Astrocyte (in vitro differentiated cells and primary cell): ENCODE data around the gene FEM1A. TPM values are rescaled to one million over a fixed set of nuclear protein-coding genes. Genes with fewer than 3 reads are reported as not detected.
"Not testable (repeated sequence)": the region's sequence is repeated elsewhere in the genome, so short reads cannot be mapped to it uniquely, and the experiment has no call there.

ENCODE experiments used
- DNase-seq: peaks from one replicate; pipeline ENCODE4 v3.0.0-alpha.2; 2010; ENCODE audit warnings: low read depth
- FAIRE-seq: peaks from 2 replicates; lab custom pipeline; 2011; peaks lifted over from hg19 to GRCh38; lab: Jason Lieb, UNC
- H2AFZ ChIP-seq: 2 replicates; pipeline ENCODE4 v1.6.0; 2012; ENCODE audit warnings: low read depth, low read length, inconsistent platforms
- H3K27ac ChIP-seq: 2 replicates; pipeline ENCODE4 v1.5.1; 2011; ENCODE audit warnings: low read depth, low read length, inconsistent platforms
- H3K27me3 ChIP-seq: 2 replicates; pipeline ENCODE4 v1.6.0; 2011; ENCODE audit warnings: low read length, inconsistent platforms; ENCODE audit not compliant: insufficient read depth
- H3K36me3 ChIP-seq: 2 replicates; pipeline ENCODE4 v1.5.1; 2011; ENCODE audit warnings: low read length, inconsistent platforms; ENCODE audit not compliant: insufficient read depth
- H3K4me1 ChIP-seq: 2 replicates; pipeline ENCODE4 v1.5.1; 2011; ENCODE audit warnings: low read length, inconsistent platforms; ENCODE audit not compliant: insufficient read depth
- H3K4me2 ChIP-seq: 2 replicates; pipeline ENCODE4 v1.6.0; 2012; ENCODE audit warnings: low read length, inconsistent platforms
- H3K4me3 ChIP-seq: 2 replicates; pipeline ENCODE4 v1.5.1; 2011; ENCODE audit warnings: low read depth, mild to moderate bottlenecking, low read length, inconsistent platforms; ENCODE audit not compliant: insufficient read depth
- H3K79me2 ChIP-seq: 2 replicates; pipeline ENCODE4 v1.6.0; 2012; ENCODE audit warnings: mild to moderate bottlenecking, low read length, inconsistent platforms; ENCODE audit not compliant: insufficient read depth
- H3K9ac ChIP-seq: 2 replicates; pipeline ENCODE4 v1.6.0; 2012; ENCODE audit warnings: mild to moderate bottlenecking, low read length, inconsistent platforms
- H3K9me3 ChIP-seq: 2 replicates; pipeline ENCODE4 v1.5.1; 2012; ENCODE audit warnings: low read depth, mild to moderate bottlenecking, low read length, inconsistent platforms; ENCODE audit not compliant: insufficient read depth
- H4K20me1 ChIP-seq: 2 replicates; pipeline ENCODE4 v1.6.0; 2012; ENCODE audit warnings: low read length, inconsistent platforms; ENCODE audit not compliant: insufficient read depth
- H3K27ac Mint-ChIP-seq: one replicate; pipeline ENCODE4 v1.8.0; 2021; ENCODE audit warnings: mild to moderate bottlenecking, mixed read lengths; ENCODE audit not compliant: unreplicated experiment
- H3K27me3 Mint-ChIP-seq: one replicate; pipeline ENCODE4 v1.8.0; 2021; ENCODE audit warnings: low read depth, mixed read lengths; ENCODE audit not compliant: unreplicated experiment
- H3K36me3 Mint-ChIP-seq: one replicate; pipeline ENCODE4 v1.8.0; 2021; ENCODE audit warnings: low read depth, mixed read lengths; ENCODE audit not compliant: unreplicated experiment
- H3K4me1 Mint-ChIP-seq: one replicate; pipeline ENCODE4 v1.8.0; 2021; ENCODE audit warnings: low read depth, mixed read lengths; ENCODE audit not compliant: unreplicated experiment
- H3K4me3 Mint-ChIP-seq: one replicate; pipeline ENCODE4 v1.8.0; 2021; ENCODE audit warnings: mild to moderate bottlenecking, moderate library complexity, mixed read lengths; ENCODE audit not compliant: unreplicated experiment
- H3K9me3 Mint-ChIP-seq: one replicate; pipeline ENCODE4 v1.8.0; 2021; ENCODE audit warnings: mild to moderate bottlenecking, mixed read lengths; ENCODE audit not compliant: unreplicated experiment
- EZH2 ChIP-seq: IDR thresholded peaks from 2 replicates; pipeline ENCODE4 v1.6.1; 2012; ENCODE audit warnings: mild to moderate bottlenecking, low read length, inconsistent platforms; ENCODE audit not compliant: insufficient read depth
- total RNA-seq: library from RNA; stranded (reverse); gene quantifications from 2 replicates; pipeline ENCODE4 v1.2.1, GENCODE V29; 2021
- TF ChIP-seq, protein P1 (sequence below): IDR thresholded peaks from 2 replicates; pipeline ENCODE4 v1.5.1; 2011; ENCODE audit warnings: low read depth, mild to moderate bottlenecking, inconsistent platforms, low read length, moderate library complexity; ENCODE audit not compliant: insufficient read depth

FEM1A gene
- total RNA-seq, 1 donor from 2014 or later, result 12.0 TPM

DNA sequence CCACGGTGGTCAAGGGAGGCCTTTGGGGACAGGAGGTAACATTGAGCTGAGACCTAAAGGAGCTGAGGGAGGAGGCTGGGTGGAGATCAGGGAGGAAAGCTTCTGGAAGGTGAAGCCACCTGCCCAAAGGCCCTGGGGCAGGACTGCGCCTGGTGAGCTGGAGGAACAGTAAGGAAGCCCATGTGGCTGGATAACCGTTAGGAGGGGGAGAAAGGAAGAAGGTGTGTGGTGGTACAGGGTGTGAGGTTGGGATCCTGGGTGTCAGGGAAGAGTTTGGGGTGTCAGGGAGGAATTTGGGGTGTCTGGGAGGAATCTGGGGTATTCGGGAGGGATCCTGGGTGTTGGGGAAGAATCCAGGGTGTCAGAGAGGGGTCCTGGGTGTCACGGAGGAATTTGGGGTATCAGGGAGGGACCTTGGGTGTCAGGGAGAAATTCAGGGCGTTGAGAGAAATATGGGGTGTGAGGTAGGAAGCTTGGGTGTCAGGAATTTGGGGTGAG lies 39.3 kb downstream of the FEM1A start:
- Histone ChIP-seq H3K9me3 (no peaks in the 10 kb centered on the region), H3K36me3 (no peaks in the 10 kb centered on the region), H3K27me3 (no peaks in the 10 kb centered on the region), H3K27ac (no peak overlapping the region), H3K4me2 (peak overlapping the region; percentile 100), H3K4me1 (peaks cover 11% of the 10 kb centered on the region), H3K4me3 (peak overlapping the region; percentile 73), H3K79me2 (peaks cover 41% of the 10 kb centered on the region), H2AFZ (peak overlapping the region; percentile 84), H3K9ac (peak overlapping the region; percentile 89), H4K20me1 (peaks cover 30% of the 10 kb centered on the region)
- TF ChIP-seq EZH2, result no peak
- TF ChIP-seq, protein P1, sequence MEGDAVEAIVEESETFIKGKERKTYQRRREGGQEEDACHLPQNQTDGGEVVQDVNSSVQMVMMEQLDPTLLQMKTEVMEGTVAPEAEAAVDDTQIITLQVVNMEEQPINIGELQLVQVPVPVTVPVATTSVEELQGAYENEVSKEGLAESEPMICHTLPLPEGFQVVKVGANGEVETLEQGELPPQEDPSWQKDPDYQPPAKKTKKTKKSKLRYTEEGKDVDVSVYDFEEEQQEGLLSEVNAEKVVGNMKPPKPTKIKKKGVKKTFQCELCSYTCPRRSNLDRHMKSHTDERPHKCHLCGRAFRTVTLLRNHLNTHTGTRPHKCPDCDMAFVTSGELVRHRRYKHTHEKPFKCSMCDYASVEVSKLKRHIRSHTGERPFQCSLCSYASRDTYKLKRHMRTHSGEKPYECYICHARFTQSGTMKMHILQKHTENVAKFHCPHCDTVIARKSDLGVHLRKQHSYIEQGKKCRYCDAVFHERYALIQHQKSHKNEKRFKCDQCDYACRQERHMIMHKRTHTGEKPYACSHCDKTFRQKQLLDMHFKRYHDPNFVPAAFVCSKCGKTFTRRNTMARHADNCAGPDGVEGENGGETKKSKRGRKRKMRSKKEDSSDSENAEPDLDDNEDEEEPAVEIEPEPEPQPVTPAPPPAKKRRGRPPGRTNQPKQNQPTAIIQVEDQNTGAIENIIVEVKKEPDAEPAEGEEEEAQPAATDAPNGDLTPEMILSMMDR, result no peak
- no peaks in the 10 kb centered on the region for H3K9me3 Mint-ChIP-seq
- no peaks in the 10 kb centered on the region for H3K4me1 Mint-ChIP-seq
- peak overlapping the region; percentile 86 for H3K4me3 Mint-ChIP-seq
- FAIRE-seq (no peak), DNase-seq (no peak)
- peak overlapping the region; percentile 76 for H3K27ac Mint-ChIP-seq
- no peaks in the 10 kb centered on the region for H3K27me3 Mint-ChIP-seq
- no peaks in the 10 kb centered on the region for H3K36me3 Mint-ChIP-seq

DNA sequence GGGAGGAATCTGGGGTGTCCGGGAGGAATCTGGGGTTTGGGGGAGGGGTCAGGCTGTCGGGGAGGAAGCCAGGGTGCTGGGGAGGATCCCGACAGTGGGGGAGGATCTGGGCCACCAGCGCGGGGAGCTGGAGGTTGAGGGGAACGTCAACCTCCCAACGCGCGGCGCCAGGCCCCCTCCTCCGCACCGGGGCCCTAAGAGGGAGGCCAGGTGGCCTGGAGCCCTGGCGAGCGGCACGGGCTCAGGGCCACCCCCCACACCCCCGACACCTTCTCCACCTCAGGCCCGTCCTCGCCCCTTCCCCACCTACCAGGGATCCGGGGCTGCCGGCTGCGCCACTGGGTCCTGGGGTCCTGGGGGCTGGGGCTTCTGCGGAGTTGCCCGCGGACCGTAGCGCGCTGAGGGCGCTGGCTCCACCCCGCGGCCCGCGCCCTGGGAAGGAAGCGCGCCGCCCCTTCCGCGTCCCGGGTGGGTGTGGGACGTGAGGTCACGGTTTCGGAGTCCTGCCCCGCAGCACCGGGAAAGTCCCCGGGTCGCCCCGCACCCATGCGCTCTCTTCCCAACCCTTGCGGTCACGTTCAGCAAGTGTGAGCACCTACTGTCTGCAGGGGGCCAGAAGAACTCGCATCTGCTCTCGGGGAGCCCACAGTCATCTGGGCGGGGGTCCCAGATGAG lies 39.9 kb downstream of the FEM1A start, which contains the start of gene TICAM1:
Gene TICAM1, minus strand, starts transcription at position 409 of the 675 bp plus-strand sequence. CDS start 13,335 bp downstream, outside the sequence.
- DNase-seq, result peak; percentile 39

DNA sequence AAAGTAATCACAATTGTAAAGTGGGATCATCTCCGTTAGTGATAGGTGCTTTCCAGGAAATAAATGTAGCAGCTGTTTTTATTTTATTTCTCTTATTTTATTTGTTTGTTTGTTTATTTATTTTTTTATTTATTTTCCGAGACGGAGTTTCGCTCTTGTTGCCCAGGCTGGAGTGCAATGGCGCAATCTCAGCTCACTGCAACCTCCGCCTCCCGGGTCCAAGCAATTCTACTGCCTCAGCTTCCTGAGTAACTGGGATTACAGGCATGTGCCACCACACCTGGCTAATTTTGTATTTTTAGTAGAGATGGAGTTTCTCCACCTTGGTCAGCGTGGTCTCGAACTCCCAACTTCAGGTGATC lies 40.4 kb downstream of the FEM1A start:
- H2AFZ ChIP-seq, result peak overlapping the region; percentile 84
- H3K27me3 Mint-ChIP-seq, DNase-seq, H3K27ac Mint-ChIP-seq, FAIRE-seq, H3K36me3 Mint-ChIP-seq, H3K9me3 ChIP-seq, H3K36me3 ChIP-seq, H3K4me1 Mint-ChIP-seq, H3K9me3 Mint-ChIP-seq, H3K27me3 ChIP-seq: not testable (repeated sequence)
- peak overlapping the region; percentile 100 for H3K4me2 ChIP-seq
- H3K79me2 ChIP-seq, result peaks cover 35% of the 10 kb centered on the region
- H4K20me1 ChIP-seq, result peaks cover 25% of the 10 kb centered on the region
- peak overlapping the region; percentile 76 for H3K4me3 Mint-ChIP-seq
- peaks cover 11% of the 10 kb centered on the region for H3K4me1 ChIP-seq
- peak overlapping the region; percentile 73 for H3K4me3 ChIP-seq
- H3K9ac ChIP-seq, result peak overlapping the region; percentile 89
- H3K27ac ChIP-seq, result peak overlapping the region; percentile 64

More for the DNA sequence above, 39.9 kb downstream of the FEM1A start, which contains the start of gene TICAM1:
- Histone ChIP-seq H3K27me3 (no peaks in the 10 kb centered on the region), H3K4me1 (peaks cover 11% of the 10 kb centered on the region), H4K20me1 (peaks cover 28% of the 10 kb centered on the region), H3K9me3 (no peaks in the 10 kb centered on the region), H3K36me3 (no peaks in the 10 kb centered on the region), H3K4me2 (peak within 1 kb of the TSS; percentile 100), H2AFZ (peak within 1 kb of the TSS; percentile 84), H3K79me2 (peaks cover 38% of the 10 kb centered on the region), H3K4me3 (peak within 1 kb of the TSS; percentile 73), H3K27ac (peak within 1 kb of the TSS; percentile 64), H3K9ac (peak within 1 kb of the TSS; percentile 89)
- Mint-ChIP-seq H3K4me3 (peak within 1 kb of the TSS; percentile 86), H3K4me1 (no peaks in the 10 kb centered on the region), H3K27me3 (no peaks in the 10 kb centered on the region), H3K36me3 (peaks cover under 1% of the 10 kb centered on the region), H3K27ac (peak within 1 kb of the TSS; percentile 76), H3K9me3 (no peaks in the 10 kb centered on the region)
- FAIRE-seq, result no peak
- no peak for TF ChIP-seq EZH2
- TF ChIP-seq, protein P1, result no peak
